Measurements from ENCODE around the gene MINK1. TPM values are rescaled to one million over a fixed set of nuclear protein-coding genes. Genes with fewer than 3 reads are reported as not detected.

MINK1 gene
- total RNA-seq, 1 donor from 2014 or later, result 26.2 TPM

GRCh38 chr17:4843321-4844000 lies 10.3 kb downstream of the MINK1 start:
- Histone ChIP-seq H4K20me1 (ENCODE audit: low read depth) (peaks cover 2% of the 10 kb centered on the region), H3K4me2 (no peak overlapping the region), H3K36me3 (no peaks in the 10 kb centered on the region), H3K27me3 (no peaks in the 10 kb centered on the region), H3K4me3 (no peak overlapping the region), H2AFZ (replicated peaks) (no peak overlapping the region), H3K27ac (no peak overlapping the region), H3F3A (ENCODE audit: low read depth) (no peaks in the 10 kb centered on the region), H3K79me2 (ENCODE audit: low read depth) (peaks cover 34% of the 10 kb centered on the region), H3K9ac (no peak overlapping the region), H3K9me3 (ENCODE audit: low read depth) (no peaks in the 10 kb centered on the region), H3K4me1 (no peaks in the 10 kb centered on the region)
- no peak overlapping the region for H3K4me3 Mint-ChIP-seq
- no peaks in the 10 kb centered on the region for H3K27me3 Mint-ChIP-seq (ENCODE audit: insufficient read depth, low read depth)
- H3K27ac Mint-ChIP-seq, result no peak overlapping the region
- TF ChIP-seq EZH2phosphoT487 (IDR thresholded peaks at IDR 0.05) (no peak), CTCF (IDR thresholded peaks at IDR 0.05) (no peak), EZH2 (IDR thresholded peaks at IDR 0.05) (no peak)
- no peak for DNase-seq (ENCODE audit: low spot score)
- no peaks in the 10 kb centered on the region for H3K4me1 Mint-ChIP-seq
- H3K9me3 Mint-ChIP-seq, result no peaks in the 10 kb centered on the region
- no peaks in the 10 kb centered on the region for H3K36me3 Mint-ChIP-seq

- TF ChIP-seq EZH2phosphoT487 (IDR thresholded peaks at IDR 0.05) (no peak), CTCF (IDR thresholded peaks at IDR 0.05) (no peak), EZH2 (IDR thresholded peaks at IDR 0.05) (no peak)
- Histone ChIP-seq H4K20me1 (ENCODE audit: low read depth) (no peaks in the 10 kb centered on the region), H3K79me2 (ENCODE audit: low read depth) (peaks cover 24% of the 10 kb centered on the region), H3K36me3 (no peaks in the 10 kb centered on the region), H3K9ac (no peak overlapping the region), H3K9me3 (ENCODE audit: low read depth) (no peaks in the 10 kb centered on the region), H3K4me2 (no peak overlapping the region), H3K27ac (no peak overlapping the region), H3K27me3 (no peaks in the 10 kb centered on the region), H2AFZ (replicated peaks) (no peak overlapping the region), H3K4me1 (no peaks in the 10 kb centered on the region), H3F3A (ENCODE audit: low read depth) (no peaks in the 10 kb centered on the region), H3K4me3 (no peak overlapping the region)
- Mint-ChIP-seq H3K27ac (peak overlapping the region; percentile 4), H3K4me3 (no peak overlapping the region), H3K4me1 (peaks cover 2% of the 10 kb centered on the region), H3K27me3 (ENCODE audit: insufficient read depth, low read depth) (peaks cover 2% of the 10 kb centered on the region), H3K36me3 (peaks cover 2% of the 10 kb centered on the region), H3K9me3 (no peaks in the 10 kb centered on the region)
- no peak for DNase-seq (ENCODE audit: low spot score)
Measured at GRCh38 chr17:4845118-4845517, 12.0 kb downstream of the MINK1 start.

- H3K4me1 Mint-ChIP-seq, result peaks cover 2% of the 10 kb centered on the region
- H3K79me2 ChIP-seq (ENCODE audit: low read depth), result peaks cover 17% of the 10 kb centered on the region
- H4K20me1 ChIP-seq (ENCODE audit: low read depth), result peaks cover 5% of the 10 kb centered on the region
Measured at GRCh38 chr17:4846635-4847390, 13.7 kb downstream of the MINK1 start.

More at GRCh38 chr17:4846635-4847390, 13.7 kb downstream of the MINK1 start:
- Histone ChIP-seq H3K9me3 (ENCODE audit: low read depth) (no peaks in the 10 kb centered on the region), H3K4me2 (no peak overlapping the region), H3K27me3 (no peaks in the 10 kb centered on the region), H3K4me3 (no peak overlapping the region), H3F3A (ENCODE audit: low read depth) (peaks cover 7% of the 10 kb centered on the region), H3K4me1 (peaks cover 10% of the 10 kb centered on the region), H3K36me3 (no peaks in the 10 kb centered on the region), H2AFZ (replicated peaks) (no peak overlapping the region), H3K9ac (no peak overlapping the region), H3K27ac (no peak overlapping the region)
- TF ChIP-seq CTCF (IDR thresholded peaks at IDR 0.05) (no peak), EZH2phosphoT487 (IDR thresholded peaks at IDR 0.05) (no peak)
- Mint-ChIP-seq H3K27ac (no peak overlapping the region), H3K27me3 (ENCODE audit: insufficient read depth, low read depth) (peaks cover 2% of the 10 kb centered on the region), H3K9me3 (no peaks in the 10 kb centered on the region), H3K4me3 (no peak overlapping the region), H3K36me3 (peaks cover 2% of the 10 kb centered on the region)
- no peak for DNase-seq (ENCODE audit: low spot score)
